GM12874 (cell line): ENCODE results near the gene GFY.

Source experiments
- CTCF ChIP-seq: IDR thresholded peaks from 2 replicates; pipeline ENCODE4 v1.5.1; 2011; ENCODE audit warnings: low read depth, mild to moderate bottlenecking, control low read depth, low read length, moderate library complexity; ENCODE audit not compliant: insufficient read depth

GFY gene

GRCh38 chr19:49418511-49418910 lies 6.7 kb upstream of the GFY start:
- no peak for TF ChIP-seq CTCF

GRCh38 chr19:49419173-49419572 lies 6.0 kb upstream of the GFY start:
- no peak for TF ChIP-seq CTCF

GRCh38 chr19:49420227-49420626 lies 5.0 kb upstream of the GFY start:
- no peak for TF ChIP-seq CTCF

- no peak for TF ChIP-seq CTCF
These were observed 3.9 kb upstream of the GFY start for GRCh38 chr19:49421039-49421877.

GRCh38 chr19:49421878-49422202 lies 3.3 kb upstream of the GFY start:
- TF ChIP-seq CTCF = no peak

GRCh38 chr19:49422407-49423070 lies 2.6 kb upstream of the GFY start:
- TF ChIP-seq CTCF = peak; percentile 76

GRCh38 chr19:49423071-49423984 lies 1.9 kb upstream of the GFY start, which contains the start of gene PTH2:
TSS of gene PTH2 (minus strand) at chr19:49423441. CDS start at chr19:49423339, 102 bp downstream.
- TF ChIP-seq CTCF = no peak
